GM23248 (cell line): Measurements from ENCODE around the gene STARD13. TPM values are rescaled to one million over a fixed set of nuclear protein-coding genes. Genes with fewer than 3 reads are reported as not detected.

ENCODE experiments used
- DNase-seq: peaks from one replicate; pipeline ENCODE4 v3.0.0-alpha.2; 2015
- H2AFZ ChIP-seq: fragments of 200-600 bp; sonication (generic); 2 replicates; pipeline ENCODE4 v1.6.1; 2016; ENCODE audit warnings: antibody characterized with exemption
- H3F3A ChIP-seq: fragments of 200-600 bp; sonication (generic); 2 replicates; pipeline ENCODE4 v1.6.1; 2016; ENCODE audit warnings: mild to moderate bottlenecking, antibody characterized with exemption, mixed run types; ENCODE audit not compliant: insufficient read depth
- H3K27ac ChIP-seq: fragments of 200-600 bp; sonication (generic); 2 replicates; pipeline ENCODE4 v1.5.1; 2016; ENCODE audit warnings: mild to moderate bottlenecking
- H3K27me3 ChIP-seq: fragments of 200-600 bp; sonication (generic); replicated peaks from 2 replicates; pipeline ENCODE4 v1.6.1; 2016; ENCODE audit warnings: mild to moderate bottlenecking; ENCODE audit not compliant: insufficient read depth
- H3K36me3 ChIP-seq: fragments of 200-600 bp; sonication (generic); 2 replicates; pipeline ENCODE4 v1.6.1; 2016; ENCODE audit warnings: low read depth, mild to moderate bottlenecking
- H3K4me1 ChIP-seq: fragments of 200-600 bp; sonication (generic); 2 replicates; pipeline ENCODE4 v1.6.1; 2016; ENCODE audit warnings: mild to moderate bottlenecking; ENCODE audit not compliant: insufficient read depth
- H3K4me2 ChIP-seq: fragments of 200-600 bp; sonication (generic); one replicate; pipeline ENCODE4 v1.6.1; 2016; ENCODE audit warnings: mild to moderate bottlenecking; ENCODE audit not compliant: unreplicated experiment
- H3K4me3 ChIP-seq: fragments of 200-600 bp; sonication (generic); 2 replicates; pipeline ENCODE4 v1.5.1; 2016; ENCODE audit warnings: mild to moderate bottlenecking
- H3K79me2 ChIP-seq: fragments of 200-600 bp; sonication (generic); 2 replicates; pipeline ENCODE4 v1.6.1; 2016; ENCODE audit warnings: mild to moderate bottlenecking; ENCODE audit not compliant: insufficient read depth
- H3K9ac ChIP-seq: fragments of 200-600 bp; sonication (generic); 2 replicates; pipeline ENCODE4 v1.6.1; 2016; ENCODE audit warnings: mild to moderate bottlenecking
- H3K9me2 ChIP-seq: fragments of 200-600 bp; sonication (generic); 2 replicates; pipeline ENCODE4 v1.6.1; 2016; ENCODE audit warnings: mixed run types, mild to moderate bottlenecking, moderate library complexity; ENCODE audit not compliant: insufficient read depth
- H3K9me3 ChIP-seq: fragments of 200-600 bp; sonication (generic); one replicate; pipeline ENCODE4 v1.6.1; 2017; ENCODE audit warnings: low read depth
- H4K20me1 ChIP-seq: fragments of 200-600 bp; sonication (generic); 2 replicates; pipeline ENCODE4 v1.6.0; 2016; ENCODE audit not compliant: insufficient read depth
- EZH2 ChIP-seq: fragments of 200-600 bp; sonication (generic); IDR thresholded peaks from 2 replicates; pipeline ENCODE4 v1.6.1; 2018; ENCODE audit warnings: antibody characterized with exemption, mild to moderate bottlenecking; ENCODE audit not compliant: insufficient read depth, poor library complexity, severe bottlenecking
- EZH2phosphoT487 ChIP-seq: fragments of 200-600 bp; sonication (generic); IDR thresholded peaks from 2 replicates; pipeline ENCODE4 v1.6.1; 2018; ENCODE audit warnings: antibody characterized with exemption, moderate library complexity, mild to moderate bottlenecking, low read depth; ENCODE audit not compliant: insufficient read depth
- WGBS, 2 experiments: methylation state at CpG; one replicate each; pipeline ENCODE4 v1.1.6; 2015 to 2017; ENCODE audit warnings: low lambda C conversion rate in 2 of 2, low coverage in 1 of 2; ENCODE audit errors: missing lambda C conversion rate in 2 of 2; 5-methylcytosine and 5-hydroxymethylcytosine counted together
- in situ Hi-C: fragments of 300-500 bp; cut with MboI; formaldehyde crosslinking; loops from 2 replicates; pipeline ENCODE4 v1.15.0; 2020
- polyA plus RNA-seq: library from polyadenylated mRNA; unstranded; fragments of >200 nt; fragmentation: Nextera tagmentation; extraction: Ambion mirVana; gene quantifications from 2 replicates; pipeline ENCODE4 v1.2.1, GENCODE V29; 2016
- total RNA-seq: library from RNA; depleted of rRNA; stranded (reverse); fragments of >200 nt; shearing (Covaris generic); gene quantifications from 2 replicates; pipeline ENCODE4 v1.2.3, GENCODE V29; 2014

Gene STARD13
- total and polyA plus RNA-seq, 2 experiments from 2014 or later: 13.8 to 16.6 TPM

DNA sequence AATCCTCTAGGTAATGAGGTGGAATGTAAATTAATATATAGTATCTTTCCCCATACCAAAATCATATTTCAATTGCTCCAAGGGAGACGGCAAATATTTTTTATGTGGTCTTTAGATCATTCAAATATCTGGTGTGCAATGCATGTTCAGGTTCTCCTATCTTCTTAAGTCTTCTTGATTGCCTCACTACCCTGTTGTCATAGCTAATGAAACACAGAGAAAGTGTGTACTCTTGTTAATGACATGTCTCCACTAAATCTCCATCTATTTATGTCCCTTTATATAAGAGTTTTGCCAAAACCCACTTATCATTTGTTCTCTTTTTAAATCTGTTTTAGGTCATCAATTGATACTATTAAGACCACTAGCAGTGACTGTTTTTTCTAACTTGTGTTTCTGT lies 6.6 kb downstream of the STARD13 start:
- Histone ChIP-seq H3K9ac (peak overlapping the region; percentile 47; the same call in 1 of the 2 replicates), H3K4me2 (peak overlapping the region; percentile 47), H3K79me2 (peaks cover 91% of the 10 kb centered on the region), H3K4me3 (no peak overlapping the region), H3K4me1 (peaks cover 95% of the 10 kb centered on the region), H3K9me3 (no peaks in the 10 kb centered on the region), H3F3A (peaks cover 92% of the 10 kb centered on the region), H3K9me2 (no peaks in the 10 kb centered on the region), H3K27me3 (no peaks in the 10 kb centered on the region), H4K20me1 (no peaks in the 10 kb centered on the region), H3K27ac (peak overlapping the region; percentile 95), H3K36me3 (peaks cover 17% of the 10 kb centered on the region; the same call in 1 of the 2 replicates), H2AFZ (no peak overlapping the region)
- DNase-seq: no peak
- in situ Hi-C loops: no loop called here
- WGBS, 2 experiments: 0 to 8% methylated on average over 1 of the region's 1 CpG
- TF ChIP-seq EZH2phosphoT487 (no peak), EZH2 (no peak)

- no peak overlapping the region for H2AFZ ChIP-seq
- H3K27ac ChIP-seq: peak overlapping the region; percentile 95
- H3K4me2 ChIP-seq: peak overlapping the region; percentile 10
- in situ Hi-C loops: no loop called here
- H3K9me3 ChIP-seq: no peaks in the 10 kb centered on the region
- TF ChIP-seq EZH2: no peak
- no peak for TF ChIP-seq EZH2phosphoT487
- peaks cover 98% of the 10 kb centered on the region for H3K4me1 ChIP-seq
- peaks cover 84% of the 10 kb centered on the region for H3F3A ChIP-seq
- no peaks in the 10 kb centered on the region for H4K20me1 ChIP-seq
- DNase-seq: no peak
- H3K4me3 ChIP-seq: no peak overlapping the region
- H3K36me3 ChIP-seq: peaks cover 17% of the 10 kb centered on the region; the same call in 1 of the 2 replicates
- no peaks in the 10 kb centered on the region for H3K9me2 ChIP-seq
- no peak overlapping the region for H3K9ac ChIP-seq
- H3K79me2 ChIP-seq: peaks cover 91% of the 10 kb centered on the region
- H3K27me3 ChIP-seq: no peaks in the 10 kb centered on the region
- WGBS, 2 experiments: 64 to 83% methylated on average over 1 of the region's 1 CpG
Observed at GRCh38 chr13:33277946-33278345, 7.6 kb downstream of the STARD13 start.

GRCh38 chr13:33277037-33277740 lies 8.4 kb downstream of the STARD13 start:
- no peaks in the 10 kb centered on the region for H3K9me3 ChIP-seq
- no peak overlapping the region for H3K4me3 ChIP-seq
- H4K20me1 ChIP-seq: no peaks in the 10 kb centered on the region
- peaks cover 17% of the 10 kb centered on the region; the same call in 1 of the 2 replicates for H3K36me3 ChIP-seq
- no peak overlapping the region for H2AFZ ChIP-seq
- no peaks in the 10 kb centered on the region for H3K9me2 ChIP-seq
- in situ Hi-C loops: no loop called here
- TF ChIP-seq EZH2phosphoT487 (no peak), EZH2 (no peak)
- 96 to 99% methylated on average over 4 of the region's 4 CpGs for WGBS, 2 experiments
- H3K4me2 ChIP-seq: peak overlapping the region; percentile 10
- peak overlapping the region; percentile 95 for H3K27ac ChIP-seq
- peaks cover 84% of the 10 kb centered on the region for H3F3A ChIP-seq
- peaks cover 98% of the 10 kb centered on the region for H3K4me1 ChIP-seq
- DNase-seq: no peak
- H3K9ac ChIP-seq: no peak overlapping the region
- H3K27me3 ChIP-seq: no peaks in the 10 kb centered on the region
- peaks cover 93% of the 10 kb centered on the region for H3K79me2 ChIP-seq

DNA sequence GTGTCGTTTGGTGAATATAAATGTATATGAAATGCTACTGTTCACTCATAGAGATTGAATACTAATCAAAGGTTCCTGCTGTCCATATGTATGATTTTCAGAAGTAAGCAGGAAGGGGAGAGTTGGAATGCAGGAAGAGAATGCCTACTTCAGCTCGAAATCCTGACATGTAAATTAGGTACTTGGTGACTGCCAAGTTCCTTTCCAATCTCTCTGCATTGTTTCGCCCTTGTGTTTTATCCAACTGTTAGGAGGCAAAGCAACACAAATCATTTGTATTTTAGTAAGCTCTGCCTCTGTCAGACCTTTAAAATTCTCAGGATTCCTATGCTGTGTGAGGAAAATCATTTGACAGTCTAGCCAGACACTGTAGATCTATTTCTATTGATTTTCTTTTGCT lies 9.0 kb downstream of the STARD13 start:
- Histone ChIP-seq H3K4me1 (peaks cover 98% of the 10 kb centered on the region), H3K4me2 (no peak overlapping the region), H3K36me3 (peaks cover 17% of the 10 kb centered on the region; the same call in 1 of the 2 replicates), H4K20me1 (no peaks in the 10 kb centered on the region), H3K27me3 (no peaks in the 10 kb centered on the region), H3K9me2 (no peaks in the 10 kb centered on the region), H3K27ac (no peak overlapping the region), H3F3A (peaks cover 83% of the 10 kb centered on the region), H3K9me3 (no peaks in the 10 kb centered on the region), H3K9ac (no peak overlapping the region), H3K4me3 (no peak overlapping the region), H3K79me2 (peaks cover 94% of the 10 kb centered on the region), H2AFZ (no peak overlapping the region)
- no peak for DNase-seq
- TF ChIP-seq EZH2phosphoT487 (no peak), EZH2 (no peak)
- in situ Hi-C loops: no loop called here
- 88 to 91% methylated on average over 3 of the region's 3 CpGs for WGBS, 2 experiments
